DND-41 (cell line): ENCODE measurements around the gene TRAPPC10.

Source experiments
- ATAC-seq: fragments of 200-7000 bp; cut with Tn5 transposase; 3 replicates; pipeline ENCODE4 v1.9.1; 2021; ENCODE audit warnings: low read depth; ENCODE audit not compliant: insufficient read depth
- DNase-seq: peaks from one replicate; pipeline ENCODE4 v3.0.0-alpha.2; 2020
- H2AFZ ChIP-seq: 2 replicates; pipeline ENCODE4 v1.6.0; 2012; ENCODE audit warnings: low read depth, low read length
- H3K27ac ChIP-seq: 2 replicates; pipeline ENCODE4 v1.5.1; 2012; ENCODE audit warnings: low read length, inconsistent platforms
- H3K27me3 ChIP-seq: fragments of 200-600 bp; sonication (generic); 2 replicates; pipeline ENCODE4 v1.6.0; 2012; ENCODE audit warnings: low read length, mild to moderate bottlenecking, inconsistent platforms; ENCODE audit not compliant: insufficient read depth, poor library complexity
- H3K36me3 ChIP-seq: 2 replicates; pipeline ENCODE4 v1.5.1; 2012; ENCODE audit warnings: low read length, inconsistent platforms; ENCODE audit not compliant: insufficient read depth
- H3K4me1 ChIP-seq: 2 replicates; pipeline ENCODE4 v1.5.1; 2012; ENCODE audit warnings: mild to moderate bottlenecking, low read length; ENCODE audit not compliant: insufficient read depth
- H3K4me2 ChIP-seq: 2 replicates; pipeline ENCODE4 v1.6.0; 2012; ENCODE audit warnings: mild to moderate bottlenecking, moderate library complexity, low read length, inconsistent platforms; ENCODE audit not compliant: insufficient read depth
- H3K4me3 ChIP-seq, 2 experiments: fragments of 200-600 bp in 1 of 2; shearing (Covaris generic) in 1 of 2; 2 replicates each; pipeline ENCODE4 v1.5.1; 2012 to 2016; ENCODE audit warnings: inconsistent platforms in 2 of 2, low read length in 2 of 2, mild to moderate bottlenecking in 2 of 2, low read depth in 1 of 2, moderate library complexity in 1 of 2
- H3K79me2 ChIP-seq: 2 replicates; pipeline ENCODE4 v1.6.0; 2012; ENCODE audit warnings: low read length, inconsistent platforms; ENCODE audit not compliant: insufficient read depth
- H3K9ac ChIP-seq: 2 replicates; pipeline ENCODE4 v1.6.0; 2012; ENCODE audit warnings: low read depth, mild to moderate bottlenecking, inconsistent platforms, low read length, moderate library complexity
- H3K9me3 ChIP-seq: 2 replicates; pipeline ENCODE4 v1.5.1; 2012; ENCODE audit warnings: low read length, moderate library complexity, mild to moderate bottlenecking, inconsistent platforms; ENCODE audit not compliant: insufficient read depth, severe bottlenecking
- H4K20me1 ChIP-seq: 2 replicates; pipeline ENCODE4 v1.6.0; 2012; ENCODE audit warnings: low read length; ENCODE audit not compliant: insufficient read depth
- EZH2 ChIP-seq: IDR thresholded peaks from 3 replicates; pipeline ENCODE4 v1.6.1; 2012; ENCODE audit warnings: borderline replicate concordance, low read depth, mild to moderate bottlenecking, moderate library complexity, low read length, inconsistent platforms; ENCODE audit not compliant: severe bottlenecking
- TF ChIP-seq, protein P1 (sequence below): IDR thresholded peaks from 2 replicates; pipeline ENCODE4 v1.5.1; 2012; ENCODE audit warnings: borderline replicate concordance, low read length, moderate library complexity, mild to moderate bottlenecking; ENCODE audit not compliant: poor library complexity, severe bottlenecking; ENCODE audit errors: extremely low read depth

Gene TRAPPC10

GRCh38 chr21:43997766-43998742, 14.1 kb upstream of the TRAPPC10 start:
- Histone ChIP-seq H3K36me3 (no peaks in the 10 kb centered on the region), H3K79me2 (no peaks in the 10 kb centered on the region), H2AFZ (no peak overlapping the region), H3K4me3 (no peak overlapping the region), H3K9me3 (no peaks in the 10 kb centered on the region), H3K4me2 (no peak overlapping the region), H3K9ac (no peak overlapping the region), H3K4me1 (no peaks in the 10 kb centered on the region), H3K27me3 (no peaks in the 10 kb centered on the region), H3K27ac (no peak overlapping the region), H4K20me1 (no peaks in the 10 kb centered on the region)
- ATAC-seq (no peak), DNase-seq (no peak)
- TF ChIP-seq, protein P1, sequence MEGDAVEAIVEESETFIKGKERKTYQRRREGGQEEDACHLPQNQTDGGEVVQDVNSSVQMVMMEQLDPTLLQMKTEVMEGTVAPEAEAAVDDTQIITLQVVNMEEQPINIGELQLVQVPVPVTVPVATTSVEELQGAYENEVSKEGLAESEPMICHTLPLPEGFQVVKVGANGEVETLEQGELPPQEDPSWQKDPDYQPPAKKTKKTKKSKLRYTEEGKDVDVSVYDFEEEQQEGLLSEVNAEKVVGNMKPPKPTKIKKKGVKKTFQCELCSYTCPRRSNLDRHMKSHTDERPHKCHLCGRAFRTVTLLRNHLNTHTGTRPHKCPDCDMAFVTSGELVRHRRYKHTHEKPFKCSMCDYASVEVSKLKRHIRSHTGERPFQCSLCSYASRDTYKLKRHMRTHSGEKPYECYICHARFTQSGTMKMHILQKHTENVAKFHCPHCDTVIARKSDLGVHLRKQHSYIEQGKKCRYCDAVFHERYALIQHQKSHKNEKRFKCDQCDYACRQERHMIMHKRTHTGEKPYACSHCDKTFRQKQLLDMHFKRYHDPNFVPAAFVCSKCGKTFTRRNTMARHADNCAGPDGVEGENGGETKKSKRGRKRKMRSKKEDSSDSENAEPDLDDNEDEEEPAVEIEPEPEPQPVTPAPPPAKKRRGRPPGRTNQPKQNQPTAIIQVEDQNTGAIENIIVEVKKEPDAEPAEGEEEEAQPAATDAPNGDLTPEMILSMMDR: no peak
- TF ChIP-seq EZH2: no peak

GRCh38 chr21:44000360-44000759, 11.7 kb upstream of the TRAPPC10 start:
- no peak for DNase-seq
- H3K27ac ChIP-seq: no peak overlapping the region
- no peak overlapping the region for H3K4me2 ChIP-seq
- no peaks in the 10 kb centered on the region for H3K79me2 ChIP-seq
- no peak overlapping the region for H2AFZ ChIP-seq
- H3K9me3 ChIP-seq: no peaks in the 10 kb centered on the region
- no peak overlapping the region for H3K9ac ChIP-seq
- H3K36me3 ChIP-seq: no peaks in the 10 kb centered on the region
- ATAC-seq: no peak
- H4K20me1 ChIP-seq: no peaks in the 10 kb centered on the region
- no peak overlapping the region for H3K4me3 ChIP-seq
- H3K27me3 ChIP-seq: no peaks in the 10 kb centered on the region
- TF ChIP-seq, protein P1: no peak
- no peak for TF ChIP-seq EZH2
- no peaks in the 10 kb centered on the region for H3K4me1 ChIP-seq

DNA sequence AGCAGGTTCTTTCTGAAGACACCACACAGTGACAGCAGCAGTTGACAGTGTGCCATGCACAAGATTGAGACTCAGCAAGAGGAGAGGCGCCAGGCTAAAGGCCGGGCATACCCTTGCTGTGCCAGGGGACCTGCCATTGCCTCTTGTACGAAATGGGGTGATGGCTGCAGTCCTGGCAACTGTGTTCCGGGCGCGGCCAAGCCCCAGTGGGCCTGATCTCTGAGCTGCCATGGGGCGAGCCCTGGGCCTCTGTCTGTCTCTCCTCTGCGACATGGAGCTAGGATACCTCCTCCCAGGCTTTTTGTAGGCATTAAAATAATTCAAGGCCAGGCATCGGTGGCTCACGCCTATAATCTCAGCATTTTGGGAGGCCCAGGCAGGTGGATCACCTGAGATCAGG, 9.6 kb upstream of the TRAPPC10 start:
- H3K9ac ChIP-seq: no peak overlapping the region
- H3K4me3 ChIP-seq: no peak overlapping the region
- no peak overlapping the region for H2AFZ ChIP-seq
- no peaks in the 10 kb centered on the region for H3K27me3 ChIP-seq
- no peak for TF ChIP-seq EZH2
- TF ChIP-seq, protein P1: no peak
- no peaks in the 10 kb centered on the region for H4K20me1 ChIP-seq
- H3K4me1 ChIP-seq: no peaks in the 10 kb centered on the region
- no peak overlapping the region for H3K27ac ChIP-seq
- ATAC-seq: no peak
- no peak for DNase-seq
- no peak overlapping the region for H3K4me2 ChIP-seq
- H3K9me3 ChIP-seq: no peaks in the 10 kb centered on the region
- no peaks in the 10 kb centered on the region for H3K79me2 ChIP-seq
- H3K36me3 ChIP-seq: no peaks in the 10 kb centered on the region
